RWPE1 (cell line): ENCODE data around the gene TOMM22.

Source experiments
- CTCF ChIA-PET: fragments of 350-600 bp; sonication (Branson Sonifier 250); formaldehyde crosslinking; extraction: SDS; loops from one replicate; lab custom pipeline; 2021; lab: Yijun Ruan, JAX
- POLR2A ChIA-PET: fragments of 400-600 bp; formaldehyde crosslinking; extraction: SDS; loops from one replicate; lab custom pipeline; 2020; ENCODE audit warnings: antibody characterized with exemption; ENCODE audit not compliant: low non-redundant PET; lab: Yijun Ruan, JAX
- DNase-seq: peaks from one replicate; pipeline ENCODE4 v3.0.0; 2012; ENCODE audit warnings: low spot score
- H3K27ac ChIP-seq: fragments of 450-650 bp; 2 replicates; pipeline ENCODE4 v1.5.1; 2017
- TF ChIP-seq, protein P1 (sequence below): fragments of 450-650 bp; conservative IDR thresholded peaks from 2 replicates; pipeline ENCODE4 v1.5.1; 2017; ENCODE audit warnings: low read depth, mild to moderate bottlenecking

TOMM22 gene

DNA sequence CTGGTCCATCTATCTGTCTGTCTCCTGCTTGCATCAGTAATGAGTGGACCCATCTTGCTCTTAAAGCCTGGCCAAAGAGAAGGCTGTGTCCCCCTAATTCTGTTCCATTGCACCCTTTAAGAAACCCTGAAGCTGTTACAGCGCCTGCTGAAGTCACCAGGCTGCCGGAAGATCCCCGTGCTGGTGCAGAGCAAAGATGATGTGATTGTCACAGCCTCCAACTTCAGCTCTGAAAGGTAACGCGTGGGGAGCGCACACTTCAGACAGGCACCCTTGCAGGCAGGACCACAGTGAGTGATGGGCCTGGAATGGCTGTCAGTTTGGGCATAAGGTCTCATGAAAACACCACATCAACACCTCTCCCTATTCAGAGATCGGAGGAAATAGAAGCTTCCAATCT lies 42.4 kb downstream of the TOMM22 start:
- CTCF ChIA-PET = no interaction called here
- TF ChIP-seq, protein P1, sequence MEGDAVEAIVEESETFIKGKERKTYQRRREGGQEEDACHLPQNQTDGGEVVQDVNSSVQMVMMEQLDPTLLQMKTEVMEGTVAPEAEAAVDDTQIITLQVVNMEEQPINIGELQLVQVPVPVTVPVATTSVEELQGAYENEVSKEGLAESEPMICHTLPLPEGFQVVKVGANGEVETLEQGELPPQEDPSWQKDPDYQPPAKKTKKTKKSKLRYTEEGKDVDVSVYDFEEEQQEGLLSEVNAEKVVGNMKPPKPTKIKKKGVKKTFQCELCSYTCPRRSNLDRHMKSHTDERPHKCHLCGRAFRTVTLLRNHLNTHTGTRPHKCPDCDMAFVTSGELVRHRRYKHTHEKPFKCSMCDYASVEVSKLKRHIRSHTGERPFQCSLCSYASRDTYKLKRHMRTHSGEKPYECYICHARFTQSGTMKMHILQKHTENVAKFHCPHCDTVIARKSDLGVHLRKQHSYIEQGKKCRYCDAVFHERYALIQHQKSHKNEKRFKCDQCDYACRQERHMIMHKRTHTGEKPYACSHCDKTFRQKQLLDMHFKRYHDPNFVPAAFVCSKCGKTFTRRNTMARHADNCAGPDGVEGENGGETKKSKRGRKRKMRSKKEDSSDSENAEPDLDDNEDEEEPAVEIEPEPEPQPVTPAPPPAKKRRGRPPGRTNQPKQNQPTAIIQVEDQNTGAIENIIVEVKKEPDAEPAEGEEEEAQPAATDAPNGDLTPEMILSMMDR = no peak
- POLR2A ChIA-PET = no interaction called here
- H3K27ac ChIP-seq = no peak overlapping the region
- no peak for DNase-seq

DNA sequence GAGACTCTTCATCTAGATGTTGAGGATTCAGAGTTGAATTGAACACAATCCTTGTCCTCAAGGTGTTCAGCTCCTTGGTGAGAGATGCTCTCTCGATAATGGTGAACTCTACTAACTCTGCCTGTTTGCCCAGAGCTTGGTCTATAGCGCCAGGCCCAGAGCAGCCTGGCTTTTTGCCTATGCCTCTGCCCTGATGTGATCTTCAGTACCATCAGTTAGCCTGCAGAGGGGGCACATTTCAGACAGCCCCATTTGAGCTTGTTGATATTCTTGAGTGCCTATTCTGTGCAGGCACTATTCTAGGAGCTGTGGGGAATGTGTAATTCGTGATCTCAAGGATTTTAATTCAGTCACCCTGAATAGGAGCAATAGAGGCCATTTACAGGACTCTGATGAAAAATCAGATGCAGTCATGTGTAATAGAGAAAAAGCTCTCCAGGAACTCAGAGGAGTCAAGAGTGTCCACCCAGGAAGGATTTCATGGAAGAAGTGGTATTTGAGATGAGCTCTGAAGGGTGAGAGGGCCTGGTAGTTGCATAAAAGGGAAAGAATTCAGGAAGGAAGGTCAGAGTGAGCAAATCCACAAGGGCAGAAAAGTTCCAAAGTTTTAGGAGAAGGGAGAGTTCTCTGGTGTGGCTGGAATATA lies 43.3 kb downstream of the TOMM22 start:
- DNase-seq = no peak
- ChIA-PET POLR2A (no interaction called here), CTCF (interaction anchor here (0.6 kb wide), 2 partner anchors 12 to 105 kb away, joined by 3 read pairs; no protein-coding TSS in a partner anchor)
- TF ChIP-seq, protein P1 = peak; percentile 30
- no peak overlapping the region for H3K27ac ChIP-seq

GRCh38 chr22:38725900-38726655 lies 44.3 kb downstream of the TOMM22 start:
- no peak overlapping the region for H3K27ac ChIP-seq
- CTCF ChIA-PET = interaction anchor here (0.6 kb wide), 1 partner anchor 10 kb away, joined by 4 read pairs; no protein-coding TSS in a partner anchor
- DNase-seq = no peak
- POLR2A ChIA-PET = no interaction called here
- TF ChIP-seq, protein P1 = no peak

- no peak overlapping the region for H3K27ac ChIP-seq
- ChIA-PET POLR2A (no interaction called here), CTCF (no interaction called here)
- TF ChIP-seq, protein P1 = no peak
- no peak for DNase-seq
These were observed 45.4 kb downstream of the TOMM22 start for GRCh38 chr22:38727123-38727522.

DNA sequence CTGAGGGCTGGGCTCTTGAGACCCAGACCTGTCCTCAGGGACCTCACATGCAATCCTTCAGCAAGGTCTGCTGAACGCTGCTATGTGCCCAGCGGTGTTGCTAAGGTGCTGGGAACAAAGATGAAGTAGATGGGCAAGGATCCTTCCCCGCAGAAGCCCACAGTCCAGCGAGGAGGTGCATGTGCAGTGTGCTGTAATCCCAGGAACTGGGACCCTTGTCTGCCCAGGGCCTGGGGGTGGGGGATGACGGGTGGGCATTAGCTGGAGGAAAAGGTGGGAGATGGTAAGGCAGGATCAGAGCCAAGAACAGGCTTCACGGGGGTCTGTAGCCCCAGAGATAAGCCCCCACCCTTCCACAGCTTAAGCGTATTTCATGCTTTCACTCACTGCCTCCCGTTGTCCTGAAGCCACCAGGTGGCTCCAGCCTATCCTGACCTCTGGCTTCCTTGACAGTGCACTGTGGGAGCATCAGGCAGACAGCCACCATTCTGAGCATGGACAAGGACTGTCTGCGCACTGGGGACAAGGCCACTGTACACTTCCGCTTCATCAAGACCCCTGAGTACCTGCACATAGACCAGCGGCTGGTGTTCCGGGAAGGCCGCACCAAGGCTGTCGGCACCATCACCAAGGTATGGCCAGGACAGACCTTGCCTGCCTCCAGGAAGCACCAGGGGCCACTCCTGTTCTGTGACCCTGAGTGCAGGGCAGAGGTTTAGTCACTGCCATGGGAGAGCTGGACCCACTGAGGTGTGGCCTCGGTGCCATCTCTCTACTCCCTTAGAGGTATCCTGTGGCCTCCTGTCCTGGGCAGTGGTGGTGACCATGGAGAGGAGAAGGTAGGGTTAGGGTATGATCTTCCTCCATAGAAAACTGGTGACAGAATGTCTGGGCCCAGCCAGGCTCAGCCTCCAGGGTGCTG lies 46.0 kb downstream of the TOMM22 start:
- H3K27ac ChIP-seq = peak overlapping the region; percentile 27; the same call in 1 of the 2 replicates
- ChIA-PET CTCF (no interaction called here), POLR2A (no interaction called here)
- TF ChIP-seq, protein P1 = no peak
- DNase-seq = no peak
